HG02840 (cell line): ENCODE measurements around the gene TLR3.
A peak's percentile ranks its signal among the peaks of the same experiment; 100 is the strongest.

Experiments
- ATAC-seq: cut with Tn5 transposase; IDR thresholded peaks from one replicate; pipeline ENCODE4 v1.9.1; 2021; ENCODE audit warnings: mild to moderate bottlenecking, moderate library complexity, moderate number of reproducible peaks; ENCODE audit not compliant: unreplicated experiment, low FRiP score

Gene TLR3

GRCh38 chr4:186104114-186104889, 35.3 kb downstream of the TLR3 start, which contains the start of gene FAM149A:
FAM149A (plus strand) TSS chr4:186104704.
- peak; percentile 70 for ATAC-seq

GRCh38 chr4:186104890-186105646, 36.1 kb downstream of the TLR3 start:
- peak; percentile 34 for ATAC-seq

GRCh38 chr4:186105647-186106321, 36.8 kb downstream of the TLR3 start:
- no peak for ATAC-seq

- ATAC-seq: no peak
Measured at GRCh38 chr4:186107947-186108346, 39.0 kb downstream of the TLR3 start.

- no peak for ATAC-seq
Measured at GRCh38 chr4:186108391-186108790, 39.4 kb downstream of the TLR3 start.

- no peak for ATAC-seq
Measured at GRCh38 chr4:186109245-186109644, 40.3 kb downstream of the TLR3 start.

- ATAC-seq: no peak
Measured at GRCh38 chr4:186116697-186117096, 47.7 kb downstream of the TLR3 start.

- no peak for ATAC-seq
Measured at GRCh38 chr4:186118582-186118981, 49.6 kb downstream of the TLR3 start.

- no peak for ATAC-seq
Measured at GRCh38 chr4:186121057-186121456, 52.1 kb downstream of the TLR3 start.

- ATAC-seq: no peak
Measured at GRCh38 chr4:186128842-186129241, 59.9 kb downstream of the TLR3 start.

- ATAC-seq: no peak
Measured at GRCh38 chr4:186131935-186132334, 63.0 kb downstream of the TLR3 start.

- ATAC-seq: no peak
Measured at GRCh38 chr4:186132577-186133242, 63.8 kb downstream of the TLR3 start.

- ATAC-seq: peak; percentile 97
Measured at GRCh38 chr4:186134257-186134656, 65.3 kb downstream of the TLR3 start.

GRCh38 chr4:186134861-186135260, 65.9 kb downstream of the TLR3 start:
- no peak for ATAC-seq

- no peak for ATAC-seq
Measured at GRCh38 chr4:186137196-186137794, 68.3 kb downstream of the TLR3 start.
